CD4-positive, alpha-beta T cell treated with Interleukin-4 for 4 hours (primary cell): ENCODE measurements around the gene TIMP3.

ENCODE experiments used
- DNase-seq: peaks from one replicate; pipeline ENCODE4 v3.0.0-alpha.2; 2020

The TIMP3 gene

GRCh38 chr22:32809786-32810554 lies 8.5 kb downstream of the TIMP3 start:
- no peak for DNase-seq

- no peak for DNase-seq
Observed at GRCh38 chr22:32810555-32811133, 9.1 kb downstream of the TIMP3 start.

GRCh38 chr22:32811788-32812545 lies 10.5 kb downstream of the TIMP3 start:
- DNase-seq: no peak

GRCh38 chr22:32814285-32814860 lies 12.9 kb downstream of the TIMP3 start:
- DNase-seq: no peak

- DNase-seq: no peak
Observed at GRCh38 chr22:32815059-32815458, 13.6 kb downstream of the TIMP3 start.

- DNase-seq: no peak
Observed at GRCh38 chr22:32815943-32816342, 14.4 kb downstream of the TIMP3 start.

GRCh38 chr22:32817137-32817730 lies 15.7 kb downstream of the TIMP3 start:
- no peak for DNase-seq

- DNase-seq: no peak
Observed at GRCh38 chr22:32818446-32819115, 17.1 kb downstream of the TIMP3 start.

GRCh38 chr22:32819120-32819519 lies 17.6 kb downstream of the TIMP3 start:
- no peak for DNase-seq

GRCh38 chr22:32820131-32821119 lies 18.9 kb downstream of the TIMP3 start:
- no peak for DNase-seq

- no peak for DNase-seq
Observed at GRCh38 chr22:32822179-32822877, 20.8 kb downstream of the TIMP3 start.

GRCh38 chr22:32823024-32823730 lies 21.7 kb downstream of the TIMP3 start:
- no peak for DNase-seq

- DNase-seq: no peak
Observed at GRCh38 chr22:32824531-32825312, 23.2 kb downstream of the TIMP3 start.

- DNase-seq: no peak
Observed at GRCh38 chr22:32826537-32826936, 25.0 kb downstream of the TIMP3 start.

GRCh38 chr22:32827049-32827602 lies 25.6 kb downstream of the TIMP3 start:
- DNase-seq: no peak

- no peak for DNase-seq
Observed at GRCh38 chr22:32828150-32828549, 26.6 kb downstream of the TIMP3 start.

- no peak for DNase-seq
Observed at GRCh38 chr22:32828561-32828960, 27.1 kb downstream of the TIMP3 start.

- no peak for DNase-seq
Observed at GRCh38 chr22:32829451-32829851, 27.9 kb downstream of the TIMP3 start.

- DNase-seq: no peak
Observed at GRCh38 chr22:32830473-32830872, 29.0 kb downstream of the TIMP3 start.
